Testis (tissue), 3 donors: Measurements from ENCODE around the gene UNC5B. TPM values are rescaled to one million over a fixed set of nuclear protein-coding genes. Genes with fewer than 3 reads are reported as not detected.

Experiments used
- DNase-seq: peaks from one replicate; pipeline ENCODE4 v3.0.0-alpha.2; 2019
- H3K27ac ChIP-seq, 2 donors: fragments of 200-600 bp; sonication (generic); one replicate each; pipeline ENCODE4 v1.5.1; 2019
- H3K27me3 ChIP-seq: fragments of 200-600 bp; sonication (generic); one replicate; pipeline ENCODE4 v1.5.1; 2019
- H3K36me3 ChIP-seq: fragments of 200-600 bp; sonication (generic); one replicate; pipeline ENCODE4 v1.5.1; 2017; ENCODE audit warnings: low read depth; ENCODE audit errors: missing control alignments
- H3K4me1 ChIP-seq: fragments of 200-600 bp; sonication (generic); one replicate; pipeline ENCODE4 v1.5.1; 2019
- H3K4me3 ChIP-seq, 2 donors: fragments of 200-600 bp; sonication (generic); one replicate each; pipeline ENCODE4 v1.5.1; 2017 to 2019
- H3K9me3 ChIP-seq: fragments of 200-600 bp; sonication (generic); one replicate; pipeline ENCODE4 v1.5.1; 2017
- CTCF ChIP-seq, 3 experiments: fragments of 450-650 bp in 2 of 3; fragments of 200-600 bp in 1 of 3; sonication (generic) in 1 of 3; IDR thresholded peaks; one replicate each; pipeline ENCODE4 v1.5.1; 2016 to 2019; ENCODE audit warnings: antibody characterized with exemption in 3 of 3, mild to moderate bottlenecking in 2 of 3, moderate library complexity in 1 of 3
- POLR2A ChIP-seq: fragments of 450-650 bp; IDR thresholded peaks from one replicate; pipeline ENCODE4 v1.6.1; 2017; ENCODE audit warnings: antibody characterized with exemption, mild to moderate bottlenecking, moderate library complexity
- WGBS, 2 donors: methylation state at CpG; one replicate each; pipeline ENCODE4 v1.1.5; 2018; 5-methylcytosine and 5-hydroxymethylcytosine counted together
- intact Hi-C: fragments of 100-400 bp; cut with DNase I; formaldehyde crosslinking; loops from one replicate; pipeline ENCODE4 v1.15.1; 2023; ENCODE audit warnings: low total_unique reads
- polyA plus RNA-seq: library from polyadenylated mRNA; stranded (reverse); fragments of 350-450 nt; fragmentation: Illumina TruSeq; extraction: RNeasy Lipid Tissue Mini Kit (QIAGEN cat#74804); gene quantifications from one replicate; pipeline ENCODE4 v1.2.3, GENCODE V29; 2014; ENCODE audit warnings: low read depth, low replicate concordance; ENCODE audit not compliant: insufficient read depth
- total RNA-seq, 2 donors: library from RNA; depleted of rRNA; stranded (reverse); fragments of >200 nt; gene quantifications; one replicate each; pipeline ENCODE4 v1.2.3, GENCODE V29; 2016

Gene UNC5B
- total and polyA plus RNA-seq, 3 donors from 2014 or later: 14.8 to 44.4 (median 24.4) TPM

- Histone ChIP-seq H3K9me3 (no peaks in the 10 kb centered on the region), H3K27me3 (no peaks in the 10 kb centered on the region), H3K4me3 (no peak overlapping the region), H3K36me3 (no peaks in the 10 kb centered on the region), H3K4me1 (peaks cover 30% of the 10 kb centered on the region), H3K27ac (no peak overlapping the region)
- intact Hi-C loops: loop anchor here (10.0 kb wide), 1 partner anchor 52 kb away; the partner anchor contains the start of gene UNC5B
- TF ChIP-seq CTCF (IDR thresholded peaks at IDR 0.05) (no peak), POLR2A (no peak)
- DNase-seq: no peak
- 73 to 85% methylated on average over 11 to 18 of the region's 18 CpGs for WGBS, 2 donors
Observed at GRCh38 chr10:71266147-71266917, 54.0 kb downstream of the UNC5B start.

DNA sequence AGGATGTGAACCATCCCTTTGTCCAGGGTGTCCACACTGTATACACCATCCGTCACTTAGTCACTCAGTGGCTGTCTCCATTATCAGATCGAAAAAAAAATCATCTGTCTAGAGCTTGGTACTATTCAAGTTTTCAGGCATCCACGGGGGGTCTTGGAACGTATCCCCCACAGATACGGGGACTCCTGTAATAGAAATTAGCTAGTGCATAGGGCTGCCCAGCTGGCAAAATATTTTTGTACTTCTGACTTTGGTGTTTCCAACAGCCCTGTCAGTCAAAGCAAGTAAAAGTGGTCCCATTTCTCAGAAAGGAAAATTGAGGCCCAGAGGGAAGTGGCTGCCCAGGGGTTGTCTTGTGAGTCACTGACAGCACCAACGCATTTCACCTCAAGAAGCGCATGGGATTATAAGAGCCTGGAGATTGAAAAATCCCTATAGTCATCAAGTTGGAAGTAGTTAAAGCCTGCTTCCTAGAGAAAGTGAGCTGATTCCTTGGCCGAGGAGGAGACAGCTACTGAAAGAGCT lies 54.6 kb downstream of the UNC5B start:
- TF ChIP-seq POLR2A: no peak
- intact Hi-C loops: loop anchor here (10.0 kb wide), 1 partner anchor 52 kb away; the partner anchor contains the start of gene UNC5B
- H3K4me3 ChIP-seq: no peak overlapping the region
- no peaks in the 10 kb centered on the region for H3K9me3 ChIP-seq
- H3K27ac ChIP-seq: peak overlapping the region in 1 of 2 donors; percentile 44
- WGBS, 2 donors: 92 to 93% methylated on average over 8 of the region's 8 CpGs
- no peaks in the 10 kb centered on the region for H3K27me3 ChIP-seq
- no peaks in the 10 kb centered on the region for H3K36me3 ChIP-seq
- no peak for DNase-seq
- H3K4me1 ChIP-seq: peaks cover 32% of the 10 kb centered on the region

GRCh38 chr10:71267508-71268240 lies 55.3 kb downstream of the UNC5B start:
- H3K4me3 ChIP-seq: no peak overlapping the region
- H3K36me3 ChIP-seq: no peaks in the 10 kb centered on the region
- H3K4me1 ChIP-seq: peaks cover 38% of the 10 kb centered on the region
- H3K27me3 ChIP-seq: no peaks in the 10 kb centered on the region
- TF ChIP-seq CTCF (IDR thresholded peaks at IDR 0.05) (no peak), POLR2A (no peak)
- peak overlapping the region in 1 of 2 donors; percentile 44 for H3K27ac ChIP-seq
- H3K9me3 ChIP-seq: no peaks in the 10 kb centered on the region
- WGBS, 2 donors: 82 to 90% methylated on average over 3 to 5 of the region's 5 CpGs
- intact Hi-C loops: loop anchor here (10.0 kb wide), 1 partner anchor 53 kb away; the partner anchor contains the start of gene UNC5B
- DNase-seq: no peak

- peak; percentile 54 for DNase-seq
- H3K4me1 ChIP-seq: peaks cover 33% of the 10 kb centered on the region
- intact Hi-C loops: loop anchor here (10.0 kb wide), 1 partner anchor 53 kb away; the partner anchor contains the start of gene UNC5B
Observed at GRCh38 chr10:71268247-71268691, 55.9 kb downstream of the UNC5B start.

More at GRCh38 chr10:71268247-71268691, 55.9 kb downstream of the UNC5B start:
- 59 to 84% methylated on average over 8 of the region's 8 CpGs for WGBS, 2 donors
- Histone ChIP-seq H3K9me3 (no peaks in the 10 kb centered on the region), H3K27ac (peak overlapping the region in 1 of 2 donors; percentile 44), H3K27me3 (no peaks in the 10 kb centered on the region), H3K4me3 (no peak overlapping the region), H3K36me3 (no peaks in the 10 kb centered on the region)
- peak; percentile 25 to 53 (median 40) for TF ChIP-seq CTCF (IDR thresholded peaks at IDR 0.05)
- TF ChIP-seq POLR2A: no peak
